Stimulated activated CD8-positive, alpha-beta memory T cell treated with anti-CD3 and anti-CD28 coated beads, Interleukin-2, amount 100 ng/mL, for 1 hour (primary cell): ENCODE data around the gene SGCA.

Experiments
- DNase-seq, 2 donors: peaks; one replicate each; pipeline ENCODE4 v3.0.0-alpha.2; 2020; ENCODE audit warnings: low read depth in 2 of 2

SGCA gene

GRCh38 chr17:50208611-50209061 is 42.8 kb downstream of the SGCA start:
- DNase-seq, result no peak

- DNase-seq, result no peak
Measured at GRCh38 chr17:50209133-50209471, 43.3 kb downstream of the SGCA start.

DNA sequence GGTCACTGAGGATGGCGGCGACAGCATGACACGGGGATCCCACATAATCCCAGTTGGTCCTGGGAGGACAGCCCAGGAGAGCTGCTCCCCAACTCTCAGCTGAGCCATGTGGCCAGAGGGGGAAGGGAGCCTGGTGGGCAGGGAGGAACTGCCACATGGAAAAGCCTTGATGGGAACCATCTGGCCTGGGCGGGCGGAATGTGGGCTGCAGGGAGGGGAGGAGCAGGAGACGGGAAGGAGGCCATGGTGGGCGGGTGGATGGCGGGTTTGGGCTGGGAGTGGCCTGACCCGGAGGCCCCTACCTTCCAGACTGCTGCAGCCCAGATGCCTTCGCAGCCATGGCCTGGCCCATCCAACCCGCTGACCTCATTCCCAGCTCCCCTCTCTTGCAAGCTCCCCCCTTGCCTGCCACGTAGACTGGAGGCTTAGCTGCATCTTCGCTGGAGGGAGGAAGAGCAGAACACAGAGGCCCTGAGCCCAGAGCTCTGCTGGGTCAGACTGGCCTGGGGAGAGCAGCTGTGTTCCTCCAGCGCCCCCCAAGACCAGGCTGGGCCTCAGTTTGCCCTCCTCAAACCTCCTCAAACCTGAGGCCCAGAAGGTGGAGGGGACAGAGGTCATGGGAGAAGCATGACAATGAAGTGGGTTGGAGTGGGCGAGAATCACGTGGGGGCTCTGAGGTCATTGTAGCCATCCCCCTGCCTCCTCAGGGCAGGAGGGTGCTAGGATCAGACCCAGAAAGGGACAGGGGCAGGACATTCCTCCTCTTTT is 43.9 kb downstream of the SGCA start:
- DNase-seq, result no peak

DNA sequence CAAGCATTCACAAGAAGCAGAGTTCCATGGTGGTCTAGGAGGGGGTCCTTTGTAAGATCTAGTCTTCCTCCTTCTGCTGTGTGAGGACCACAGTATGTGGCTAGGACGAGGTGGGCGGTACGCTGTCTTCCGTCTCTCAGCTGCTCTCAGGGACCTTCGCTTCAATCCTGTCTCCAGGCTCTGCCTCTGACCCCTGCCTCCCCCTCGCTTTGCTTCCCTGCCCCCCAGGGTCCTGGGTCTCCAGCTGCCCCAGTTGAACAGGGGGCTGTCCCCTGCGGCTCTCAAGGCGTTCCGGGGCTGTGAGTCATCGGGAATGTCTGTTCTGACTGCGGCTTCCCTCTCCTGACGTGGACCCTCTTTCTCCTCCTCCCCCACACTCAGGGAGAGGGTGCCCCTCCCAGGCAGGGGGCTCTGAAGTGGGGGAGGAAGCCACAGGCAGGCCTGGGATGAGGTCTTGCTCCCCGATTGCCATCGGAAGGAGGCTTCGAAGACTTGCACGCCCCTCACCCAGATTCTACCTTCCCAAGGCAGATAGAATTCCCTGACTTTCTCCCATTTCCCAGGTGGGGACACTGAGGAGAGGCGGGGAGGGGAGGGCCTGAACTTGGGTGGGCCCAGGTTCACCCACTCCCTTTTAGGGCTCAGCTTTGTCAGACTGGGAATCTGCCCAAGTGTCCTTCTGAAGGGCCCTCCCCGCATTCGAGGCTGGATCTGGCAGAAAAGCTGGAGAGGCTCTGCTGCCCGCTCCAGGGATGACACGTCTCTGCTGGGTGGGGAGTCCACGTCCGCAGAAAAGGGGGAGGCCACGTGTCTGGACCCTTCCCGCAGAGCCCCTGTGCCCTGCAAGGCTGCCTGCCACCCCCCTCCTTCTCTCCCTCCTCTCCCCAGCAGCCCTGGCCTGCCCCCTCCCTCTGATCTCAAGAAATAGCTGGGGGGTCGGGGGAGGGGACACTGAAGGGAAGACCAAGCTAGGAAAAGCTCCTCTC is 44.7 kb downstream of the SGCA start:
- no peak for DNase-seq

GRCh38 chr17:50211249-50212120 is 45.7 kb downstream of the SGCA start:
- no peak for DNase-seq

GRCh38 chr17:50212121-50212843 is 46.5 kb downstream of the SGCA start:
- DNase-seq, result no peak

DNA sequence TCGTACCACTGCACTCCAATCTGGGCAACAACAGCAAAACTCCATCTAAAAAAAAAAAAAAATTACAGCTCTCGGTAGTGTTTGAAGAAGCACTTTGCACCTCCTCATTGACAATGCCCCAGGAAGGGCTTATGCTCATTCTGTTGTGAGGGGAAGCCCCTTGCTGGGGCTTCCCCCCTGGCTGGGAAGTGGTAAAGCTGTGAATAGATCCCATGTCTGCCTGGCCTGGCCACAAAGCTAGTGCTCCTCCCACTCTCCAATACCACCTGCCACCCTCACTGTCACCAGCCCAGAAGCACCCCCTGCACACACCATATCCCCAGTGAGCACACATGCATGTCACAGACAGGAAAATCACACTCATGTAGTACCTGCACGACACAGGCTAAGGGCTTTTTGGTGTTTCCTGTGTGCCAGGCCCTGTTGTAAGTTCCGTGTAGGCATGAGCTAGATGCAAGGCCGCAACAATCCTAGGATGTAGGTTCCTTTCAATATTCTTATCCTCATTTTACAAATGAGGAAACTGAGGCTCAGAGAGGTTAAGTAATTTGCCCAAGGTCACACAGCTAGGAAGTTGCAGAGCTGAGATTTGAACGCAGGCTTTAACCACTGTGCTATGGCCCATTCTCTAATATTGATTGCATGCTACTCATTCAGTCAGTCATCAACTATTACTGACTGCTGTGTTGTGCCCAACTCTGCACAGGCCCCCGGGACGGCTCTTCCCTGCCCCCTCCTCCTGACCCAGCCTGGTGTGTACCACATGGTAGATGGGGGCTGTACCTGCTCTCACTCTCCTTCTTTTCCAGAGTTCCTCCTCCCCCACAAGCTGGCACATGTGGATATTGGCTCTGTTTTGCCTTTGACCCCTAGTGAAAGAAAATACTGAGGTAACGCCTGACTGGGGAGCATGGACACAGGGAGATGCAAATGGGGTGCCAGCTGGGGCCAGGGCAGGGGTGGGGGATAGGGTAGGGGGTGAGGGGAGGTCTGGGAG is 47.5 kb downstream of the SGCA start:
- DNase-seq, result no peak

DNA sequence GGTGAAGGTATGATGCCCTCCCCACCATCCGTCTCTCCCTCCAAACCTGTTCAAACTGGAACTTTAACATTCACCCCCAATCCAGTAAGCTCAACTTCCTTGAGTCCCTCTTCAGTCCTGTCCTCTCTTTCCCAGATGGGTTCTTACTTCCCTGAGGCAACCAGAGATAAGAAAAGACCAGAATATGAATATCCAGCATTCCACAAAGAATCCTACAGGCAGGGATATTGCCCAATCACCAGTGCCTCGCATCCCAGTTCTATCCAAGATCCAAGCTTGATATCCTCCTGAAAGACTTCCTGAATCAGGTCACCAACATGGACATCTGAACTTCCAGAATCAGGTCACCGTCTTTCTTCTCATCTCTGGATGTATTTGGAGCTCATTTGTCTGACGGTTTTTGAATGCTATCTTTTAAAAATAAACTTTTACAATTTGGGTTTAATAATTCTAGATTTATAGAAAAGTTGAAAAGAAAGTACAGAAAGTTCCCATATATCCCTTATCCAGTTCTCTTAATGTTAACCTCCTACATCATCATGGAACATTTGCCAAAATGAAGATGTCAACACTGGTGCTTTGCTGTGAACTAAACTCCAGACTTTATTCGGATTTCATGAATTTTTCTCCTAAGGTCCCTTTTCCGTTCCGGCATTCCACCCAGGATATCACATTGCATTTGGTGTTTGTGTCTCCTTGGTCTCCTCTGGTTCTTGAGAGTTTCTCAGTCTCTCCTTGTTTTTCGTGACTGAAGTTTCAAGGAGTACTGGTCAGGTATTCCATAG is 49.4 kb downstream of the SGCA start:
- no peak for DNase-seq

GRCh38 chr17:50217591-50217990 is 51.8 kb downstream of the SGCA start:
- DNase-seq, result no peak

GRCh38 chr17:50218071-50218759 is 52.4 kb downstream of the SGCA start:
- no peak for DNase-seq

DNA sequence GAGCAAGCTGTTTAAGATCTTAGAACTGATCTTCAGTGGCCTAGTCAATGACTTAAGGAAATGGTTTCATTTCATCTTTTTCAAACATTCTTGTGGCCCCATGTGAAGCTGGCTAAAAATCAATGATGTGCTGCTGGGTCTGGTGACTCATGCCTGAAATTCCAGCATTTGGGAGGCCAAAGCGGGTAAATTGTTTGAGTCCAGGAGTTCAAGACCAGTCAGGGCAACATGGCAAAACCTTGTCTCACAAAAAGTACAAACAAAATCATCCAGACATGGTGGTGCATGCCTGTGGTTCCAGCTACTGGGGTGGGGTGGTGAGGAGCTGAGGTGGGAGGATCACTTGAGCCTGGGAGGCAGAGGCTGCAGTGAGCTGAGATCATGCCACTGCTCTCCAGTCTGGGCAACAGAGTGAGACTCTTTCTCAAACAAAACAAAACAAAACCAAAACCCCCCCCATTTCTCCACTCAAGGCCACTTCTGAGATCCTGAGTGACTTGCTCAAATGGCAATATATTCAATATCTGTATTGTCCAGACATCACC is 53.0 kb downstream of the SGCA start:
- DNase-seq, result no peak

- no peak for DNase-seq
Measured at GRCh38 chr17:50219342-50219741, 53.5 kb downstream of the SGCA start.

DNA sequence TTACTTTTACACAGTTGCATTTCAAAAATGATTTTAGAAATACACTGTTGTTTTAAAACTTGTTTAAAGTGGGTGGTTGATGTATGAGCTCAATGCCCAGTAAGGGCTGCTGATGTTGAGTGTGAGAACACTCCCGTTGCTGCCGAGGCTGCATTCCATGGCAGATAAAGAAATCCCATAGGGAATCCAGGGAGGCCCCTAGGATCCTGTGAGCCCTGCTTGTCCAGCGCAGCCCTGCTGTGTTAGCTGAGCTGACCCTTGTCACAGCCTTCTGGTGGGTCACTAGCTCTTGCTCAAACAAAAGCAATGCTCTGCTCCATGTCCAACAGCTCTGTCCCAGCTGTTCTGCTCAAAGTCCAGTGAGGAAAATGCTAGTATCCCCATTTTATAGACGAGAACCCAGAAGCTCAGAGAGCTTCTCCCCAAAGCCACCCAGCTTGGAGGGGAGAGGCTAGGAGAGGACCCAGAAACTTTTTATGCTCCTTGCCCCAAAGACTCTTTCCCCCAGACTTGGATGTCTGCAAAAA is 54.2 kb downstream of the SGCA start:
- DNase-seq, result no peak

DNA sequence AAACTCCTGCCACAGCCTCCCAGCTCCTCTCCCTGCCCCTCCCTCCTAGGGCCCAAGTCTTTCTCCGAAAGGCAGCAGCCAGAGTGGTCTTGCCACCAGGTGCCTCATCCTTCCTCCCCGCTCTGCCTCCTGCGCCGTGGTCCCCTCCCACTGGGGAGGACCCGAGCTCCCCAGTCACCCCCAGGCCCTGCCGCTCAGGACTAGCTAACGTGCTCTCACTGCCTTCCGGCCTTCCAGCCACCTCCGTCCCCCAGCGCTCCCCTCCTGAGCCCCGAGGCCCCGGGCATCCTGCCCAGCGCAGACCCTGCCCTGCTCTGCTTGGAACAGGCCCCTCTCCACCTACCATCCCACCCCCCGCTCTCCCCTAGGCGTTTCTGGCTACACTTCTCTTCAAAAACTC is 55.0 kb downstream of the SGCA start:
- DNase-seq, result no peak

GRCh38 chr17:50221266-50221863 is 55.6 kb downstream of the SGCA start:
- DNase-seq, result no peak

GRCh38 chr17:50221864-50222545 is 56.2 kb downstream of the SGCA start:
- DNase-seq, result no peak

GRCh38 chr17:50222922-50223321 is 57.1 kb downstream of the SGCA start:
- DNase-seq, result no peak
